ENCODE measurements around the gene KCNAB3.

KCNAB3 gene

GRCh38 chr17:7915611-7916384 is 13.9 kb downstream of the KCNAB3 start, which contains the start of gene RNF227:
Gene RNF227 (minus strand): TSS chr17:7916289. CDS start chr17:7916195, 94 bp downstream.
- peak; percentile 98 for DNase-seq (ENCODE audit: low read depth)
- TF ChIP-seq, protein P1, sequence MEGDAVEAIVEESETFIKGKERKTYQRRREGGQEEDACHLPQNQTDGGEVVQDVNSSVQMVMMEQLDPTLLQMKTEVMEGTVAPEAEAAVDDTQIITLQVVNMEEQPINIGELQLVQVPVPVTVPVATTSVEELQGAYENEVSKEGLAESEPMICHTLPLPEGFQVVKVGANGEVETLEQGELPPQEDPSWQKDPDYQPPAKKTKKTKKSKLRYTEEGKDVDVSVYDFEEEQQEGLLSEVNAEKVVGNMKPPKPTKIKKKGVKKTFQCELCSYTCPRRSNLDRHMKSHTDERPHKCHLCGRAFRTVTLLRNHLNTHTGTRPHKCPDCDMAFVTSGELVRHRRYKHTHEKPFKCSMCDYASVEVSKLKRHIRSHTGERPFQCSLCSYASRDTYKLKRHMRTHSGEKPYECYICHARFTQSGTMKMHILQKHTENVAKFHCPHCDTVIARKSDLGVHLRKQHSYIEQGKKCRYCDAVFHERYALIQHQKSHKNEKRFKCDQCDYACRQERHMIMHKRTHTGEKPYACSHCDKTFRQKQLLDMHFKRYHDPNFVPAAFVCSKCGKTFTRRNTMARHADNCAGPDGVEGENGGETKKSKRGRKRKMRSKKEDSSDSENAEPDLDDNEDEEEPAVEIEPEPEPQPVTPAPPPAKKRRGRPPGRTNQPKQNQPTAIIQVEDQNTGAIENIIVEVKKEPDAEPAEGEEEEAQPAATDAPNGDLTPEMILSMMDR (conservative IDR thresholded peaks at IDR 0.05; ENCODE audit: low read depth, low read length), result no peak
- H3K4me3 ChIP-seq (ENCODE audit: low read depth, low read length), result peak within 1 kb of the TSS; percentile 63

GRCh38 chr17:7915179-7915610 is 14.5 kb downstream of the KCNAB3 start:
- TF ChIP-seq, protein P1 (conservative IDR thresholded peaks at IDR 0.05; ENCODE audit: low read depth, low read length), result no peak
- DNase-seq (ENCODE audit: low read depth), result peak; percentile 63

GRCh38 chr17:7912927-7913524 is 16.6 kb downstream of the KCNAB3 start:
- peak; percentile 87 for DNase-seq (ENCODE audit: low read depth)
- TF ChIP-seq, protein P1 (conservative IDR thresholded peaks at IDR 0.05; ENCODE audit: low read depth, low read length), result peak; percentile 70
- H3K4me3 ChIP-seq (ENCODE audit: low read depth, low read length), result no peak overlapping the region

More at GRCh38 chr17:7915179-7915610, 14.5 kb downstream of the KCNAB3 start:
- H3K4me3 ChIP-seq (ENCODE audit: low read depth, low read length), result peak overlapping the region; percentile 63

DNA sequence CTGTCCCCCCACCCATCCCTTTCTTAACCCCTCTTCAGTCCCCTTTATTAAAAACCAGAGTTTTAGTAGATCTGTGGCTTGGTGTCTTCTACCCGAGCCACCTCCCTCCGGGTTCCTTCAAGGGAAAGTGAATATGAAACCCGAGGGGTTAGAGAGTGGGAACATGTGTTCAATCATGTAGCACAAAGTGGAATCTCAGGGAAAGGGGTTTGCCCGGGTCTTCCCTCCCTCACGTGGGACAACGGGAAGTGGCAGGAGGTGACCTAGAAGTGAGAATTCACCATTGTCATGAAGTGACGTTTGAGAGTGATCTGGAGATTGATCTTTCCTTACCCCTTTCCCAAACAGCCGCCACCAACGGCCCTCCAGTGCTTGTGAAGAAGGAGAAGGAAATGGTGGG is 18.5 kb downstream of the KCNAB3 start:
- H3K4me3 ChIP-seq (ENCODE audit: low read depth, low read length), result no peak overlapping the region
- TF ChIP-seq, protein P1 (conservative IDR thresholded peaks at IDR 0.05; ENCODE audit: low read depth, low read length), result no peak

GRCh38 chr17:7910711-7911110 is 18.9 kb downstream of the KCNAB3 start:
- TF ChIP-seq, protein P1 (conservative IDR thresholded peaks at IDR 0.05; ENCODE audit: low read depth, low read length), result no peak
- no peak for DNase-seq (ENCODE audit: low read depth)
- H3K4me3 ChIP-seq (ENCODE audit: low read depth, low read length), result no peak overlapping the region

More for the DNA sequence above, 18.5 kb downstream of the KCNAB3 start:
- no peak for DNase-seq (ENCODE audit: low read depth)

GRCh38 chr17:7910281-7910680 is 19.4 kb downstream of the KCNAB3 start:
- DNase-seq (ENCODE audit: low read depth), result no peak
- TF ChIP-seq, protein P1 (conservative IDR thresholded peaks at IDR 0.05; ENCODE audit: low read depth, low read length), result no peak
- no peak overlapping the region for H3K4me3 ChIP-seq (ENCODE audit: low read depth, low read length)
